Measurements from ENCODE around the gene CYP2W1.
"Not testable (repeated sequence)": the region's sequence is repeated elsewhere in the genome, so short reads cannot be mapped to it uniquely, and the experiment has no call there.

CYP2W1 gene, protein sequence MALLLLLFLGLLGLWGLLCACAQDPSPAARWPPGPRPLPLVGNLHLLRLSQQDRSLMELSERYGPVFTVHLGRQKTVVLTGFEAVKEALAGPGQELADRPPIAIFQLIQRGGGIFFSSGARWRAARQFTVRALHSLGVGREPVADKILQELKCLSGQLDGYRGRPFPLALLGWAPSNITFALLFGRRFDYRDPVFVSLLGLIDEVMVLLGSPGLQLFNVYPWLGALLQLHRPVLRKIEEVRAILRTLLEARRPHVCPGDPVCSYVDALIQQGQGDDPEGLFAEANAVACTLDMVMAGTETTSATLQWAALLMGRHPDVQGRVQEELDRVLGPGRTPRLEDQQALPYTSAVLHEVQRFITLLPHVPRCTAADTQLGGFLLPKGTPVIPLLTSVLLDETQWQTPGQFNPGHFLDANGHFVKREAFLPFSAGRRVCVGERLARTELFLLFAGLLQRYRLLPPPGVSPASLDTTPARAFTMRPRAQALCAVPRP

DNA sequence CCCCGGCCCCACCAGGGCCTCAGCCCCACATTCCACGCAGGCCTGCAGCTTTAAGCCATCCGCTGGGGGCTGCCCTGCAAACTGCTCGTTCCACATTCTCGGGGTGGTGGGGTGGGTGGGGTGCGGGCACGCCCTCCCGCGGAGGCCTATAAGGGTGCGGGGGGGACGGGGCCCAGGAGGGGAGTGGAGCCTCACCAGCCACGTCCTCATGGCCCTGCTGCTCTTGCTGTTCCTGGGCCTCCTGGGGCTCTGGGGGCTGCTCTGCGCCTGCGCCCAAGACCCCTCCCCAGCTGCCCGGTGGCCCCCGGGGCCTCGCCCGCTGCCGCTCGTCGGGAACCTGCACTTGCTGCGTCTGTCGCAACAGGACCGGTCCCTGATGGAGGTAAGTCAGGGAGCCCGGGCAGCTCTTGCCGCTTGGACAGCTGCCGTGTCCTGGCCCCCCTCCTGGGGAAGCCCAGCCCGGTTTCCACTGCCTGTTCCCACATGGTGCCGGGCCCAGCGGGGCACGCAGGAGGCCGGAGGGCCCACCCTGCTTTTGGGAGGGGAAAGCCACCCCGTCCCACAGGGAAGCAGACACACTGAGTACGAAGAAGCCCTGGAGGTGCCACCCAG, at the start of gene CYP2W1:
Gene CYP2W1, plus strand, starts transcription at position 178 of the 612 bp plus-strand sequence. Its CDS starts 31 bp downstream, at position 209.
- no peak for DNase-seq

DNA sequence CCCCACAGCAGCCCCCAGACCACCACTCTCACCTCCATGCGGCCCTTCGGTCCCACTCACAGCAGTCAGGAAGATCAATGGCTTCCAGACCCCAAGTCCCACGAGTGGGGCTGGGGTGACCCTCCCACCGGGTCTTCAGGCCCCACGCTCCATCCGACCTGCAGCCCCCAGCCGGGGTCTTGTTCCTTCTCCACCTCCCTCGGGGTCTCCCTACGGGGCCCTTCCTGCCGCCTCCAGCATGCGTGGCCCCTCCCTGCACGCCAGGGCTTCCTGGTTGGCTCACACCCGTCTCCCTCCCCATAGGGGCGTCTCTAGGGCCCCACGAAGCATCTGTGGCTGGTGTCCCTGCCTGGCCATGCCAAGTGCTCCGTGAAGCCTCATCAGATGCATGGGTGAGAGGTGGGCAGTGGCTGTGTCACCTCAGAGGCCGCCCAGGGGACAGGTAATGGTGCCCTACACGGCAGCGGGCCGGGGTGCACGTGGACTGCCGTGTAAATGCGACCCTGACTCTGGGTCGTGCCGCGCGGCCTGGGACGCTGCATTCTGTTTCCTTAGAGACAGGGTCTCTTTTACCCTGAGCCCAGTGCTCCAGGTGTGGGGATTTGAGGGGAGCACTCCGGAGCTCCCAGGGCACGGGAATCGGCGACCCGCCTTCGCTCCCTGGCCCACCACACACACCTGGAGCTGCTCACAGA, 48.4 kb upstream of the CYP2W1 start:
- no peak for DNase-seq

DNA sequence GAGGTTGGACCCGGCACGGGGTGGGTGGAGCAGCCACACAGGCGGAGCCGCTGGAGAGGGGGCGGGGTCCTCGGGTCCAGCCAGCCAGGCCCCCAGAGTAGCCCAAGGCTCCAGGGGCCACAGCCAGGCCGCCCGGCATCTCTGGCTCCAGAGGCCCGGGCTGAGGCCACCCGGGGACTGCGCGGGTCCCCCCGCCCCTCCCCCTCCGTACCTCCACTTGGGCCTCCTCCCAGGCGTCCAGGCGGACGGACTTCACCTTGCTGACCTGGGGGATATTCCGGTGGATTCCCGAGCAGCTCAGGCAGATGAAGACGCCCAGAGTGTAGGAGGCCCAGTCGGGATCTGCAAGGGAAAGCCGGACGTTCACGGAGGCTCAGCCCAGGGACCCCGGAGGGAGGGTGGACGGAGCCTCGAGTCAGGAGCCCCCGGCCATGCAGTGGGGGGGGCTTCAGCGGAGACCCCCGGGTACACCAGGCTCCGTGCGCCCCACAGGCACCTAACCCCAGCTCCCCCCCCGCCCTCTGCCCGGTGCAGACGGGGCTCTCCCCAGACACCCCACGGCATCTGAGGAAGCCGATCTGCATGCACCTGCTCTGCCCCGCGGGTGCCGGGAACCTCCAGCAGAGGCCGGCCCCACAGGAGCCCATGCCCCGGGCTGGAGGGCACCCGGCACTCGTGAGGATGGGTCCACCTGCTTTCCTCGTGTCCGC, 47.7 kb upstream of the CYP2W1 start:
- DNase-seq, result no peak

DNA sequence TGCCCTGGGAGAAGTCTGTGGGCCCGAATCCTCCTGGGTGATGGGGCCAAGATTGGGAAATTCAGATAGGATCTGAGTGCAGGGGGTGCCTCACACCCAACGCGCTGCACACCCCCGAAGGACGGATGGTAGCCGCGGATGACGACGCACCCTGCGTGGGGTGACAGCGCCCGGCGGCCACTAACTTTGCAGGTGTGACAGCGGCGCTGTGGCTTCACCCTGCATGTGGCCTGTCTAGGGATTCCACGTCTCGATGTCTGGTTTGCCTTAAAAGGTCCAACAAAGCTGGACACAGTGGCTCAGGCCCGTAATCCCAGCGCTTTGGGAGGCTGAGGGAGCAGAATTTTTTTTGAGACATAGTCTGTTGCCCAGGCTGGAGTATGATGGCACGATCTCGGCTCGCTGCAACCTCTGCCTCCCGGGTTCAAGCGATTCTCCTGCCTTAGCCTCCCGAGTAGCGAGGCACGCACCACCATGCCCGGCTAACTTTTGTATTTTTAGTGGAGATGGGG, 47.1 kb upstream of the CYP2W1 start:
- DNase-seq, result no peak

DNA sequence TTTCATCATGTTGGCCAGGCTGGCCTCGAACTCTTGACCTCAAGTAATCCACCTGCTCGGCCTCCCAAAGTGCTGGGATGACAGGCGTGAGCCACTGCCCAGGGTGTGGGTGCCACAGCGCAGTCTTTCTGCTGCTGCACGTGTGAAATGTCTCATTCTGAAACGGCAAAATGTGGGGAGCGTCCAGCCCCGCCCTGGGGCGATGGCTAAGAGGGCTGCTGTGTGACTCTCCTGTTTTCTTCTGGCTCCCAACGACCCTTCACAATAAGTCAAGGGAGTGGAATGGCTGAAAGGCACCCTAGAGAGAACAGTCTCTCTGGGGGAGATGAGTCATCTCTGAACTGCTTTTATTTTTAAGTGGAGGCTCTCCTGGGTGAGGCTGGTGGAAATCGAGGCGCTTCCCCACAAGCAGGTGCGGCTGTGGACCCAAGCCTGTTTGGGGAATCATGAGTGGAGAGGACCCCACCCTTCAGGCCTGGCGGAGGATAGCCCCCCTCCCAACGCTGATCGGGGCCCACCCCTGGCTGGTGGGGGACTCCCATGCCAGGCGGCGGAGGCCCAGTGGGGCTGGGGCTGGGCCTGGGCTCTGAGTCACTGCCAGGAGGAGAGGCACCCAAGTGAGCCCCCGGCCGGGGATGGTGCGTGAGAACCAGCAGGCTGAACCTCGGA, 46.5 kb upstream of the CYP2W1 start:
- DNase-seq, result no peak

DNA sequence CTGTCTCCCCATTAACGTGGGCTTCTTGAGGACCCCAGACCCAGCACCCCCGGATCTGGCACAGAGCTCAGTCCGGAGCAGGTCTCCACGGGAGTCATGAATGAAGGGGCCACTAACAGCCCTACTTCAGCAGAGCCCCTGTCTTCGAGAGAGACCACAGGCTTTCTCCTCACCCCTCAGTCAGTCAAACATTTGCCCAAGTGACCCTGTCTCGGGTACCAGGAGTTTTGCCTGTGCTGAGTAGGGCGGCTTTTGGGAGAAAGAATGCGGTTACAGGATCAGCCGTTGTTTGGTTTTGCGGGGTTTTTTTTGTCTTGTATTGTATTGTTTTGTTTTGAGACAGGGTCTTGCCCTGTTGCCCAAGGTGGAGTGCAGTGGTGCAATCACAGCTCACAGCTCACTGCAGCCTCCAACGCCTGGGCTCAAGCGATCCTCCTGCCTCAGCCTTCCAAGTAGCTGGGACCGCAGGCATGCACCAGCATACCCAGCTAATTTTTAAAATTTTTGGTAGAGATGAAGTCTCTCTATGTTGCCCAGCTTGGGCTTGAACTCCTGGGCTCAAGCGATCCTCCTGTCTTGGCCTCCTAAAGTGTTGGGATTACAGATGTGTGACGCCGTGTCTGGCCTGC, 45.0 kb upstream of the CYP2W1 start:
- no peak for DNase-seq

DNA sequence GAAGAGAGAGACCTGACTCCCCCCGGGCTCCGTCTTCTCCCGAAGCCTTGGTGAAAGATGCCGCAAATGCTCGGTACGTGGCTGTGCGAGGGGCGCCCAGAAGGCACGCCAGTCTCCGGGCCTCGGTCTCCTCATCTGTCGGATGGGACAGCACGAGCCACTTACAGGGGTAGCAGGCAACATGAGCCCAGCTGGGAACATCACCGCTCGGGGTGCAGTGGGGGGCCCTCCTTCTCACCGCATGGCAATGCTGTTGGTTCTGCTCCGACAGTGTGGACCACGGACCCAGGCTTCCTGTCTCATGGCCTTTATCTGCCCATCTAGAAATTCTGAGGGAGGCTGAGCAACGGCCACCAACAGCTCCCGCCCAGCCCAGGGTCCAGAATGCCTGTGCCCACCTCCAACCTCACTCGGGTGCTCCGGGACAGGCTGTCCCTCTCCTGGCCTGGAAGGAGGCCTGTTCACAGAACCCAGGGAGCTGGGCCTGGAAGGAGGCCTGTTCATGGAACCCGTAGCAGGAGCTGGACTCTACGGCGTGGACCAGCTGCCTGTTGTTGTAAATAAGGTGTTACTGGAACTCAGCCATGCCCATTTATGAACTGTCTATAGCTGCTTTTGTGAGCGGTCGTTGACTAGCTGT, 44.3 kb upstream of the CYP2W1 start:
- no peak for DNase-seq

DNA sequence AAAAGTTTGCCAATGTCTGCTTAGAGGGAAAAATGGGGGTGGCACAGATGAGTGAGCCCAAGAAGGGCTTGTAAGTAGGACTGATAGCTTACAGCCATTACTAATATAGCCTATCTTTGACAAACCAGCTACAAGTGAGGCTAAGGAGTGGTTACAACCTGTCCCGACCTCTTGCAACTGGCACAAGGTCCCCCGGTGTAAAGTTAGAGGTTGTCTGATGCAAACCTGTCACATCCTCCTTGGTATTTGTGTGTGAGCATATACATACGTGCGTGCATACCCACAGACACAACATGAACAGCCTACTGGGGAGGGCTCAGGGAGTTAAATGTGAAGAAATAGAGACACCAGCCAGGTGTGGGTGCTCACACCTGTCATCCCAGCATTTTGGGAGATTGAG, 43.1 kb upstream of the CYP2W1 start:
- DNase-seq, result no peak

DNA sequence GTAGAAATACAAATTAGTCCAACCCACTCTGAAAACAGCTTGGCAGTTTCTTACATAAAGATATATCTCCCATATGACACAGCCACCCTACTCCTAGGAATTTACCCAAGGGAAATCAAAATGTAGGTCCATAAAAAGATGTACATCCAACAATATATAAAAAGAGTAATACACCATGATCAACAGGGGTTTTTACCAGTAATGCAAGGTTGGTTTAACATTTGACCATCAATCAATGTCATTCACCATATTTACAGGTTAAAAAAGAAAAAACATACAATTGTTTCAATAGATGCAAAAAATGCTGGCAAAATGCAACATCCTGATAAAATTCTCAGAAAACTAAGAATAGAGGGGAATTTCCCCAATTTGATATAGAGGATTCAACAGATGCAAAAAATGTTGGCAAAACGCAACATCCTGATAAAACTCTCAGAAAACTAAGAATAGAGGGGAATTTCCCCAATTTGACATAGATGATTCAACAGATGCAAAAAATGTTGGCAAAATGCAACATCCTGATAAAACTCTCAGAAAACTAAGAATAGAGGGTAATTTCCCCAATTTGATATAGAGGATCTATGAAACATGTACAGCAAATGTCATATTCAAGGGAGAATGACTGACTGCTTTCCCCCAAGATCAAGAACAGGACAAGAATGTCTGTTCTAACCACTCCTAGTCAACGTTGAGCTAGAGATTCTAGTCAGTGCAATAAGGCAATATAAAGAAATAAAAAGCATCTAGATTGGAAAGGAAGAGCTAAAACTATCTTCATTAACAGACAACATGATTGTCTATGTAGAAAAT, 42.2 kb upstream of the CYP2W1 start:
- DNase-seq, result no peak

DNA sequence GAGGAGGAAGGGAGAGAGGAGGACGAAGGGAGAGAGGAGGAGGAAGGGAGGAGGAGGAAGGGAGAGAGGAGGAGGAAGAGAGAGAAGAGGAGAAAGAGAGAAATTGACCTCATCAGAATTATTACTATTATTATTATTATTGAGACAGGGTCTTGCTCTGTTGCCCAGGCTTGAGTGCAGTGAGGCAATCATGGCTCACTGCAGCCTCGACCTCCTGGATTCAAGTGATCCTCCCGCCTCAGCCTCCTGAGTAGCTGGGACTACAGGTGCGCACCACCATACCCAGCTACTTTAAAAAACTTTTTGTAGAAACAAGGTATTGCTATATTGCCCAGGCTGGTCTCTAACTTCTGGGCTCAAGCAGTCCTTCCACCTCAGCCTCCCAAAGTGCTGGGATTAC, 39.2 kb upstream of the CYP2W1 start:
- DNase-seq, result not testable (repeated sequence)

DNA sequence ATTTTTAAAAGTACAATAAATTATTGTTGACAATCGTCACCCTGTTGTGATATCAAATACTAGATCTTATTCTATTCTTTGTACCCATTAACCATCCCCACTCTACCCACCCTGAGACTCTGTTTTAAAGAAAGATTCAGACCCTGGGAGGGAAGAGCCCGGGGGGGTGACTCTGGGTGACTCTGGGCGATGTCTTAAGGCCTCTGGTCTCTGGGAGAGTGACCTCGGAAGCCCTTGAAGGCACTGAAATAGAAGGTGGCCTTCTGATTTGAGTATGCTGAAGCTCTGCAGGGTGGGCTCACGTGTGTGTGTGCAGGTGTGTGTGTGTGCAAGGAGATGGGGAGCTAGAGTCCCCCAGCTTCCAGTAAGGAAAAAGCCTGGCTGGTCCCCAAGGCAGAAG, 38.2 kb upstream of the CYP2W1 start:
- DNase-seq, result no peak

DNA sequence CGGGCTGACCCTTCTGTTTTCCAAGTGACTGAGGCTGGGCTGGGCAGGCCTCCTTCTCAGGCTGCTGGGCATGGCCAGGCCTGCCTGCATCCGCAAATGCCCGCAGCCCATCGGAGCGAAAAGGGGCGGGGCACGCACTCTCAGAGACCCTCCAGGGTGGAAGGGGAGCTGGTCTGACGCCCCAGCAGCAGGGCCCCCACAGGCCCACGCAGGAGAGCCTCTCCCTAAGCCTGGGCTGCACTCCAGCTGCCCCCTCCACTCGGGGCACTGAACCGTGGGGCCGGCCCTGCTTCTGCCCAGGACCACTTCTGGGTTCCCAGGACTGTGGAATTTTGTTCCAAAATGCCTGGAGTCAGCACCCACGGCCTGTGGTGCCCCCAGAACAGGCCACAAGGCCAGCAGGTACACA, 37.8 kb upstream of the CYP2W1 start:
- DNase-seq, result no peak

DNA sequence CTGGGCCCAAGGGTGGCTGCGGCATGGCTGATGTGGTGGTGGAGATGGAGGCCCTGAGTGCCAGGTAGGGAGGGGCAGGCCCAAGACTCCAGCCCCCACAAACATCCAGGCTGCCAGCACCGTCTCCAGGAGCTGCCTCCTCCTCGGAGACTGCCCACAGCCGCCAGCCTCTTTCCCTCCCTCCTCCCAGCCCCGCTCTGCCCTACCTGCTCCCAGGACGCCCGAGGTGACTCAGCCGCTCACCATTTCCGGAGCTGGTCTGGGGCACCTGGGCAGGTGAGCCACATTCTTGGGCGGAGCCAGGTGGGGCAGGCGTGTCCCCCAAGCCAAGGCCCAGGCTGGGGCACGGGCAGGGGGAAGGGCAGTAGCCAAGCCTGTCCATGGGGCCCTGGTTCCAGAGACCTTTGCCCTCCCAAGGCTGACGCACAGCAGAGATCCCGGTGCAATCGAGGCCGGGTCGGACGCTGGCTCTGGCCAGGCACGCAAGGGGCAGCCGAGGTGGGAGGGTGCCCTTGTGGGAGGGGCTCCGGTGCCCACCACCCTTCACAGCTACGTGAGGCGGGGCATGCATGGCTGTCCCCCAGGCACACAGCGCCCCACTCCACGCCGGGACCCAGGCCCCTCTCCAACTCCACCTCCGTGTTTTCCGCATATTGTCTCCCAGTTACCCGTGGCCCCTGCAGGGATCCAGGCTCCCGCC, 37.3 kb upstream of the CYP2W1 start:
- no peak for DNase-seq

DNA sequence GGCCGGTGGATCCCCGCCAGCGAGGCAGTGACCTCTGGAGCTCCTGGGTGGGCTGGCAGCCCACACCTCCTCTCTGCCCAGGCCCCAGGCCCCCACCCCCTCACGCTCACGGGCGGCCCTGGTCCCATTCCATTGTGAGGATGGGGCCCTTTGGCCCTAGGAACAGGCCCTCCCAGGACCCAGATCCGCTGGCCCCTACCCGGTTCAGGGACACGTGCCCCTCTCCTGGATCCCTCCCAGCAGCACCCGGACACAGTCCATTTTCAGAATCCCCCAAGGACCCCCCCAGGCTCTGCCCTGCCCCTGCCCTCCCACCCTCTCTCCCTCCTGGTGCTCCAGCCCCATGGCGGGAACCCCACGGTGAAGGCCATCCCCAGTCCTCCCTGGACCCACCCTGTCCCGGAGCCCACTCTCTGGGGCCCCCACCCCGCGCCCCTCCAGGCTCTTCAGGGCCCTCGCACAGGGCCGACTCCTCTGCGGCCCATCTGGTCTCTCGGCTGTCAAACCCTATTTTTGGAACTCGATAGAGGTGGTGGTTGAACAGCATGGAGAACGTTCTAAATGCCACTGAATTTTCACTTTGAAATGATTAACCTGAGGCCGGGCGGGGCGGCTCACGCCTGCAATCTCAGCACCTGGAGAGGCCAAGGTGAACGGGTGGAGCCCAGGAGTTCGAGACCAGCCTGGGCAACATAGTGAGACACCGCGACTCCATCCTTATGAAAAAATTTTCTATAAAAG, 36.6 kb upstream of the CYP2W1 start:
- no peak for DNase-seq

DNA sequence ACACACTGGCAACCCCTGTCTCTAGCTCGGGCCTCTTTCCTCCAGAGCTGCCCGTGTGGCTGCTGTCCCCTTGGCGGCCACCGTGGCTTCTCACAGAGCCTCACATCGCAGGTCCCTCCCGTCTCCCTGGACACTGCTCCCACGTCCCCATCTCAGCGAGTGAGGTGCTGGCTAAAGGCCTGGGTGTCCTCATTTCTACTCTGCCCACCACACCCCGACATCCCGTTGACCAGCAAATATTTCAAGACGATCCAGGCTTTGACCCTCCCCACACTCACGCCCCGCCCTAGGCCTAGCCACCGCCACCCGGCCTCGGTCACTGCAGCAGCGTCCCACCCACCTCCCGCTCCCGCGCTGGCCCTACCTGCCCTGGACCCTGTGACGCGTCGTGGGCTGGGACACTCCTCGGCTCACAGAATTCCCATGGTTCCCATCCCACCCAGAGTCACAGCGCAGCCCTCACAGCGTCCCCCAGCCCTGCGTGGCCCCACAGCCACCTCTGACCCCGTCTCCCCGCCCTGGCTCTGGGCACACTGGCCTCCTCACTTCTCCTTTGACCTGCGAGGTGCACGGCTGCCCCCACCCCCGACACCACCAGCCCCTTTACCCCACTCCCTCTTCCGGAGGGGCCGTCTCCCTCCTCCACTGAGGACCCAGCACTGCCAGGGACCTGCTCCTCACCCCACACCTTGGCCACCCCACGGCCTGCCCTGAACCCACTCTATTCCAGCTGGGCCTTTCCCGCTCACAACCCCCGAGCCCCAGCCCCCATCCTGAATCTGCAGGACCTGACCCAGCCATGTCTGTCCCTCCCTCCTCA, 35.4 kb upstream of the CYP2W1 start:
- DNase-seq, result no peak

DNA sequence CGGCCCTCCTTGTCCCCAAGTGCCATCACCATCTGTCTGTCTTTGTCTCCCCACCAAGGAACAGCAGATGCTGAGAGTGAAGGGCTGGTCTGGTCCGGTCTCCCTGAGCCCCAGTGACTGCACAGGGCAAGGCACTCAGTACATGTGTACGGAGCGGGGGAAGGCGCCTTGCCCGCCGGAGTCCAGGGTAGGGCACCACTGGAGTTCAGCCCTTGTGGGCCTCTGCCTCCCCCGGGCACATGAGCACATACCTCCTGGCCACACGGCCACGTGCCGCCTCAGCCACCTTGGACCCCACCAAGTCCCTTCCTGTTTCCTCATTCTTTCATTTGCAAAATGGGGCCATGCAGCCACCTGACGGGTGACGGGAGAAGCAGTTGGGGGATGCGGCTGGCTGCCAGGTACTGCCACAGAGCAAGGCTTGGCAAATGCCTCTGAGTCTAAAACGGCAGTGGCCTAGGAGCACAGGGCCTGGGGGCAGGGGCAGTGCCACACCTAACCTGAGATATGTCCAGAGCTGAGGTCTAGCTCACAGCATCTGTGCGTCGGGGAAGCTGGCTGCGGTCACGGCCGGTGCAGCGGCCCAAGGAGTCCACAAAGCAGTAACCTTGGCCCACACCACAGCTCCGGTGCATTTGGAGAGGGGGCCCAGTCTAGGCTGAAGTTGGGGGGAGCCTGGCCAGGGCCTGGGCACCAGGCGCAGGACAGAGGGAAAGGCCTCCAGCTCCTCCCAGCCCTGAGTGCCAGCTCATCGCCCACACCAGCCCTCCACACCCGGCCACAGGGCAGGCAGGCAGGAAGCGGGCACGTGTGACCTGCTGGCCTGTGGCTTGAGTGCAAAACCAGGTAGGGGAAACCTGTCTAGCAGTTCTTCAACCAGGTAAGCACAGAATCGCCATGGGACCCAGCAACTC, 33.7 kb upstream of the CYP2W1 start:
- DNase-seq, result no peak
